Hepatocyte (in vitro differentiated cells): ENCODE measurements around the gene SSTR3.

Experiments used
- CTCF ChIP-seq: fragments of 200-600 bp; sonication (generic); IDR thresholded peaks from 2 replicates; pipeline ENCODE4 v1.5.1; 2016; ENCODE audit warnings: antibody characterized with exemption, mild to moderate bottlenecking; ENCODE audit not compliant: poor library complexity
- EZH2 ChIP-seq: fragments of 200-600 bp; sonication (generic); IDR thresholded peaks from 2 replicates; pipeline ENCODE4 v1.6.1; 2016; ENCODE audit warnings: antibody characterized with exemption, mild to moderate bottlenecking, borderline replicate concordance

GRCh38 chr22:37202716-37203115 is 9.6 kb downstream of the SSTR3 start:
- TF ChIP-seq EZH2, result no peak
- no peak for TF ChIP-seq CTCF
